ENCODE results near the gene RAPGEF6.

- TF ChIP-seq CTCF (conservative IDR thresholded peaks at IDR 0.05; ENCODE audit: low read depth, low read length): peak; percentile 73
- TF ChIP-seq EZH2 (IDR thresholded peaks at IDR 0.05; ENCODE audit: borderline replicate concordance, low read depth, low read length, poor library complexity, severe bottlenecking): no peak
Observed at GRCh38 chr5:131423056-131423455, 212.0 kb downstream of the RAPGEF6 start.

All from A673 (cell line).